NCI-H2196 (cell line): ENCODE results near the gene CNOT2.

Source experiments
- DNase-seq: peaks from one replicate; lab custom pipeline; 2025; ENCODE audit not compliant: unreplicated experiment; lab: John Stamatoyannopoulos, UW

CNOT2 gene

GRCh38 chr12:70251226-70251625 is 8.0 kb downstream of the CNOT2 start:
- no peak for DNase-seq

- no peak for DNase-seq
Observed at GRCh38 chr12:70251661-70252060, 8.4 kb downstream of the CNOT2 start.

GRCh38 chr12:70252832-70253231 is 9.6 kb downstream of the CNOT2 start:
- DNase-seq = no peak

- no peak for DNase-seq
Observed at GRCh38 chr12:70254225-70254624, 11.0 kb downstream of the CNOT2 start.

GRCh38 chr12:70254846-70255245 is 11.6 kb downstream of the CNOT2 start:
- DNase-seq = no peak

GRCh38 chr12:70255311-70255710 is 12.1 kb downstream of the CNOT2 start:
- no peak for DNase-seq

GRCh38 chr12:70258605-70259403 is 15.6 kb downstream of the CNOT2 start:
- DNase-seq = no peak

GRCh38 chr12:70260646-70261045 is 17.4 kb downstream of the CNOT2 start:
- DNase-seq = no peak

- DNase-seq = no peak
Observed at GRCh38 chr12:70264067-70264867, 21.0 kb downstream of the CNOT2 start.

- DNase-seq = no peak
Observed at GRCh38 chr12:70265132-70265531, 21.9 kb downstream of the CNOT2 start.

- no peak for DNase-seq
Observed at GRCh38 chr12:70267550-70267949, 24.3 kb downstream of the CNOT2 start.

- DNase-seq = no peak
Observed at GRCh38 chr12:70268972-70269371, 25.7 kb downstream of the CNOT2 start.

- no peak for DNase-seq
Observed at GRCh38 chr12:70270108-70270507, 26.9 kb downstream of the CNOT2 start.

- DNase-seq = no peak
Observed at GRCh38 chr12:70271025-70271424, 27.8 kb downstream of the CNOT2 start.

GRCh38 chr12:70272510-70272909 is 29.3 kb downstream of the CNOT2 start:
- DNase-seq = no peak

GRCh38 chr12:70275045-70275444 is 31.8 kb downstream of the CNOT2 start:
- DNase-seq = no peak

GRCh38 chr12:70277973-70278372 is 34.7 kb downstream of the CNOT2 start:
- DNase-seq = no peak

GRCh38 chr12:70278945-70279344 is 35.7 kb downstream of the CNOT2 start:
- no peak for DNase-seq

GRCh38 chr12:70283232-70283631 is 40.0 kb downstream of the CNOT2 start:
- no peak for DNase-seq

- no peak for DNase-seq
Observed at GRCh38 chr12:70288817-70289216, 45.6 kb downstream of the CNOT2 start.

- no peak for DNase-seq
Observed at GRCh38 chr12:70290116-70290515, 46.9 kb downstream of the CNOT2 start.

GRCh38 chr12:70292017-70292776 is 49.0 kb downstream of the CNOT2 start:
- no peak for DNase-seq
